ENCODE measurements around the gene ARHGAP42.

DNA sequence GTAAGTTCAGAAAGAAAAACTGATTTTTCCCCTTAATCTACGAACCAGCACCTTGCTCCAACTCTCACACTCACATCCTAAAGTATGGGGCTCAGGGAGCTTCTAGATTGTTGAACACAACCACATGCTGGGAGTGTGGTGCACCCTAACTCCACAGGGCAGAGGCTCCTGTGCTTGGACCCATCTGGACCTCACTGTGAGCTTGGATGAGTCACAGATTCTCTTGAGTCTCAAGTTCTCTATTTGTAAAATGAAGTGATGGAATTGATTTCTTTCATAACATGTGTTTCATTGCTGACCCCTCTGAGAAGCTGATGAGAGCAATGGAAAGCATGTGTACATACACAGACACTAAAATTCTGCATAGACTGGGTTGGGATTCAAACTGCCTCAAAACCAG lies 332.8 kb downstream of the ARHGAP42 start:
- TF ChIP-seq, protein P1, sequence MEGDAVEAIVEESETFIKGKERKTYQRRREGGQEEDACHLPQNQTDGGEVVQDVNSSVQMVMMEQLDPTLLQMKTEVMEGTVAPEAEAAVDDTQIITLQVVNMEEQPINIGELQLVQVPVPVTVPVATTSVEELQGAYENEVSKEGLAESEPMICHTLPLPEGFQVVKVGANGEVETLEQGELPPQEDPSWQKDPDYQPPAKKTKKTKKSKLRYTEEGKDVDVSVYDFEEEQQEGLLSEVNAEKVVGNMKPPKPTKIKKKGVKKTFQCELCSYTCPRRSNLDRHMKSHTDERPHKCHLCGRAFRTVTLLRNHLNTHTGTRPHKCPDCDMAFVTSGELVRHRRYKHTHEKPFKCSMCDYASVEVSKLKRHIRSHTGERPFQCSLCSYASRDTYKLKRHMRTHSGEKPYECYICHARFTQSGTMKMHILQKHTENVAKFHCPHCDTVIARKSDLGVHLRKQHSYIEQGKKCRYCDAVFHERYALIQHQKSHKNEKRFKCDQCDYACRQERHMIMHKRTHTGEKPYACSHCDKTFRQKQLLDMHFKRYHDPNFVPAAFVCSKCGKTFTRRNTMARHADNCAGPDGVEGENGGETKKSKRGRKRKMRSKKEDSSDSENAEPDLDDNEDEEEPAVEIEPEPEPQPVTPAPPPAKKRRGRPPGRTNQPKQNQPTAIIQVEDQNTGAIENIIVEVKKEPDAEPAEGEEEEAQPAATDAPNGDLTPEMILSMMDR (IDR thresholded peaks at IDR 0.05 in 2 of 3, conservative IDR thresholded peaks at IDR 0.05 in 1 of 3; ENCODE audit: control insufficient read depth in 2 of 3, extremely low read depth in 1 of 3, insufficient read depth in 1 of 3, low read depth in 3 of 3, low read length in 3 of 3): no peak
- TF ChIP-seq PBX3 (IDR thresholded peaks at IDR 0.05; ENCODE audit: insufficient replicate concordance, low read depth, low read length): no peak
- TF ChIP-seq CHD1 (IDR thresholded peaks at IDR 0.05; ENCODE audit: low read depth, low read length): no peak
- TF ChIP-seq CREB1 (IDR thresholded peaks at IDR 0.05; ENCODE audit: low read depth): no peak
- no peak for TF ChIP-seq TAF1 (IDR thresholded peaks at IDR 0.05; ENCODE audit: borderline replicate concordance, low read depth, low read length)

Data from GM12878 (cell line).